ENCODE results near the gene GTF2H3.
A peak's percentile ranks its signal among the peaks of the same experiment; 100 is the strongest.
"Not testable (repeated sequence)": the region's sequence is repeated elsewhere in the genome, so short reads cannot be mapped to it uniquely, and the experiment has no call there.

The GTF2H3 gene

GRCh38 chr12:123603495-123603894 is 30.1 kb upstream of the GTF2H3 start:
- H3K9ac ChIP-seq (ENCODE audit: low read length in 5 of 5), result peak overlapping the region in 1 of 5 donors; percentile 11
- not testable (repeated sequence) for H3K27me3 ChIP-seq (ENCODE audit: control insufficient read depth in 5 of 5, insufficient read depth in 4 of 5, low read length in 5 of 5); H3K9me3 ChIP-seq (ENCODE audit: control insufficient read depth in 5 of 5, low read length in 5 of 5); H3K4me3 ChIP-seq (ENCODE audit: low read depth in 1 of 5, low read length in 5 of 5); H3K27ac ChIP-seq (ENCODE audit: low read depth, low read length)
- H3K36me3 ChIP-seq (ENCODE audit: control insufficient read depth in 5 of 5, insufficient read depth in 5 of 5, low read length in 5 of 5), result peaks cover 4 to 38% (median 32%) of the 10 kb centered on the region in 5 donors
- peaks cover 8 to 27% (median 24%) of the 10 kb centered on the region in 5 donors for H3K4me1 ChIP-seq (ENCODE audit: control insufficient read depth in 5 of 5, insufficient read depth in 5 of 5, low read length in 5 of 5)

GRCh38 chr12:123607756-123608155 is 25.9 kb upstream of the GTF2H3 start:
- Histone ChIP-seq H3K9me3 (ENCODE audit: control insufficient read depth in 5 of 5, low read length in 5 of 5) (no peaks in the 10 kb centered on the region), H3K27me3 (ENCODE audit: control insufficient read depth in 5 of 5, insufficient read depth in 4 of 5, low read length in 5 of 5) (no peaks in the 10 kb centered on the region), H3K4me3 (ENCODE audit: low read depth in 1 of 5, low read length in 5 of 5) (no peak overlapping the region), H3K36me3 (ENCODE audit: control insufficient read depth in 5 of 5, insufficient read depth in 5 of 5, low read length in 5 of 5) (peaks cover 14 to 71% (median 66%) of the 10 kb centered on the region in 5 donors), H3K27ac (ENCODE audit: low read depth, low read length) (no peak overlapping the region), H3K9ac (ENCODE audit: low read length in 5 of 5) (no peak overlapping the region), H3K4me1 (ENCODE audit: control insufficient read depth in 5 of 5, insufficient read depth in 5 of 5, low read length in 5 of 5) (peaks cover 3 to 10% (median 9%) of the 10 kb centered on the region in 5 donors)

GRCh38 chr12:123608182-123608581 is 25.4 kb upstream of the GTF2H3 start:
- Histone ChIP-seq H3K4me3 (ENCODE audit: low read depth in 1 of 5, low read length in 5 of 5) (no peak overlapping the region), H3K36me3 (ENCODE audit: control insufficient read depth in 5 of 5, insufficient read depth in 5 of 5, low read length in 5 of 5) (peaks cover 17 to 75% (median 71%) of the 10 kb centered on the region in 5 donors), H3K9me3 (ENCODE audit: control insufficient read depth in 5 of 5, low read length in 5 of 5) (no peaks in the 10 kb centered on the region), H3K4me1 (ENCODE audit: control insufficient read depth in 5 of 5, insufficient read depth in 5 of 5, low read length in 5 of 5) (peaks cover 0 to 6% (median 5%) of the 10 kb centered on the region in 5 donors), H3K27ac (ENCODE audit: low read depth, low read length) (no peak overlapping the region), H3K9ac (ENCODE audit: low read length in 5 of 5) (no peak overlapping the region), H3K27me3 (ENCODE audit: control insufficient read depth in 5 of 5, insufficient read depth in 4 of 5, low read length in 5 of 5) (no peaks in the 10 kb centered on the region)

- H3K9me3 ChIP-seq (ENCODE audit: control insufficient read depth in 5 of 5, low read length in 5 of 5), result no peaks in the 10 kb centered on the region
- peak overlapping the region in 2 of 5 donors; percentile 7 to 31 for H3K9ac ChIP-seq (ENCODE audit: low read length in 5 of 5)
- H3K4me3 ChIP-seq (ENCODE audit: low read depth in 1 of 5, low read length in 5 of 5), result no peak overlapping the region
- peaks cover 7 to 15% (median 13%) of the 10 kb centered on the region in 5 donors for H3K4me1 ChIP-seq (ENCODE audit: control insufficient read depth in 5 of 5, insufficient read depth in 5 of 5, low read length in 5 of 5)
- H3K36me3 ChIP-seq (ENCODE audit: control insufficient read depth in 5 of 5, insufficient read depth in 5 of 5, low read length in 5 of 5), result peaks cover 23 to 86% (median 80%) of the 10 kb centered on the region in 5 donors
- H3K27me3 ChIP-seq (ENCODE audit: control insufficient read depth in 5 of 5, insufficient read depth in 4 of 5, low read length in 5 of 5), result no peaks in the 10 kb centered on the region
- H3K27ac ChIP-seq (ENCODE audit: low read depth, low read length), result peak overlapping the region; percentile 38
These were observed 19.5 kb upstream of the GTF2H3 start for GRCh38 chr12:123614110-123614509.

- H3K4me1 ChIP-seq (ENCODE audit: control insufficient read depth in 5 of 5, insufficient read depth in 5 of 5, low read length in 5 of 5), result peaks cover 7 to 15% (median 13%) of the 10 kb centered on the region in 5 donors
- no peaks in the 10 kb centered on the region for H3K27me3 ChIP-seq (ENCODE audit: control insufficient read depth in 5 of 5, insufficient read depth in 4 of 5, low read length in 5 of 5)
- no peaks in the 10 kb centered on the region for H3K9me3 ChIP-seq (ENCODE audit: control insufficient read depth in 5 of 5, low read length in 5 of 5)
- peak overlapping the region; percentile 38 for H3K27ac ChIP-seq (ENCODE audit: low read depth, low read length)
- H3K9ac ChIP-seq (ENCODE audit: low read length in 5 of 5), result peak overlapping the region in 3 of 5 donors; percentile 7 to 31 (median 29)
- no peak overlapping the region for H3K4me3 ChIP-seq (ENCODE audit: low read depth in 1 of 5, low read length in 5 of 5)
- H3K36me3 ChIP-seq (ENCODE audit: control insufficient read depth in 5 of 5, insufficient read depth in 5 of 5, low read length in 5 of 5), result peaks cover 23 to 86% (median 78%) of the 10 kb centered on the region in 5 donors
These were observed 19.1 kb upstream of the GTF2H3 start for GRCh38 chr12:123614531-123614930.

GRCh38 chr12:123617144-123617543 is 16.5 kb upstream of the GTF2H3 start:
- no peaks in the 10 kb centered on the region for H3K9me3 ChIP-seq (ENCODE audit: control insufficient read depth in 5 of 5, low read length in 5 of 5)
- no peak overlapping the region for H3K4me3 ChIP-seq (ENCODE audit: low read depth in 1 of 5, low read length in 5 of 5)
- H3K27ac ChIP-seq (ENCODE audit: low read depth, low read length), result no peak overlapping the region
- H3K4me1 ChIP-seq (ENCODE audit: control insufficient read depth in 5 of 5, insufficient read depth in 5 of 5, low read length in 5 of 5), result peaks cover 7 to 15% (median 13%) of the 10 kb centered on the region in 5 donors
- H3K9ac ChIP-seq (ENCODE audit: low read length in 5 of 5), result no peak overlapping the region
- peaks cover 27 to 86% (median 78%) of the 10 kb centered on the region in 5 donors for H3K36me3 ChIP-seq (ENCODE audit: control insufficient read depth in 5 of 5, insufficient read depth in 5 of 5, low read length in 5 of 5)
- H3K27me3 ChIP-seq (ENCODE audit: control insufficient read depth in 5 of 5, insufficient read depth in 4 of 5, low read length in 5 of 5), result no peaks in the 10 kb centered on the region

GRCh38 chr12:123617580-123617979 is 16.0 kb upstream of the GTF2H3 start:
- Histone ChIP-seq H3K27ac (ENCODE audit: low read depth, low read length) (no peak overlapping the region), H3K4me1 (ENCODE audit: control insufficient read depth in 5 of 5, insufficient read depth in 5 of 5, low read length in 5 of 5) (peaks cover 7 to 15% (median 13%) of the 10 kb centered on the region in 5 donors), H3K36me3 (ENCODE audit: control insufficient read depth in 5 of 5, insufficient read depth in 5 of 5, low read length in 5 of 5) (peaks cover 24 to 87% (median 79%) of the 10 kb centered on the region in 5 donors), H3K9me3 (ENCODE audit: control insufficient read depth in 5 of 5, low read length in 5 of 5) (no peaks in the 10 kb centered on the region), H3K4me3 (ENCODE audit: low read depth in 1 of 5, low read length in 5 of 5) (no peak overlapping the region), H3K27me3 (ENCODE audit: control insufficient read depth in 5 of 5, insufficient read depth in 4 of 5, low read length in 5 of 5) (no peaks in the 10 kb centered on the region), H3K9ac (ENCODE audit: low read length in 5 of 5) (no peak overlapping the region)

GRCh38 chr12:123621101-123621500 is 12.5 kb upstream of the GTF2H3 start:
- Histone ChIP-seq H3K27ac (ENCODE audit: low read depth, low read length) (no peak overlapping the region), H3K36me3 (ENCODE audit: control insufficient read depth in 5 of 5, insufficient read depth in 5 of 5, low read length in 5 of 5) (peaks cover 24 to 87% (median 82%) of the 10 kb centered on the region in 5 donors), H3K9ac (ENCODE audit: low read length in 5 of 5) (no peak overlapping the region), H3K4me1 (ENCODE audit: control insufficient read depth in 5 of 5, insufficient read depth in 5 of 5, low read length in 5 of 5) (no peaks in the 10 kb centered on the region), H3K4me3 (ENCODE audit: low read depth in 1 of 5, low read length in 5 of 5) (no peak overlapping the region), H3K27me3 (ENCODE audit: control insufficient read depth in 5 of 5, insufficient read depth in 4 of 5, low read length in 5 of 5) (no peaks in the 10 kb centered on the region), H3K9me3 (ENCODE audit: control insufficient read depth in 5 of 5, low read length in 5 of 5) (no peaks in the 10 kb centered on the region)

GRCh38 chr12:123621619-123622530 is 11.8 kb upstream of the GTF2H3 start:
- Histone ChIP-seq H3K4me1 (ENCODE audit: control insufficient read depth in 5 of 5, insufficient read depth in 5 of 5, low read length in 5 of 5) (no peaks in the 10 kb centered on the region), H3K27ac (ENCODE audit: low read depth, low read length) (no peak overlapping the region), H3K9me3 (ENCODE audit: control insufficient read depth in 5 of 5, low read length in 5 of 5) (no peaks in the 10 kb centered on the region), H3K4me3 (ENCODE audit: low read depth in 1 of 5, low read length in 5 of 5) (no peak overlapping the region), H3K9ac (ENCODE audit: low read length in 5 of 5) (no peak overlapping the region), H3K36me3 (ENCODE audit: control insufficient read depth in 5 of 5, insufficient read depth in 5 of 5, low read length in 5 of 5) (peaks cover 26 to 87% (median 82%) of the 10 kb centered on the region in 5 donors), H3K27me3 (ENCODE audit: control insufficient read depth in 5 of 5, insufficient read depth in 4 of 5, low read length in 5 of 5) (no peaks in the 10 kb centered on the region)

- Histone ChIP-seq H3K9me3 (ENCODE audit: control insufficient read depth in 5 of 5, low read length in 5 of 5) (no peaks in the 10 kb centered on the region), H3K36me3 (ENCODE audit: control insufficient read depth in 5 of 5, insufficient read depth in 5 of 5, low read length in 5 of 5) (peaks cover 8 to 20% (median 19%) of the 10 kb centered on the region in 5 donors), H3K9ac (ENCODE audit: low read length in 5 of 5) (peak overlapping the region; percentile 91 to 100 (median 94)), H3K27ac (ENCODE audit: low read depth, low read length) (peak overlapping the region; percentile 90), H3K4me3 (ENCODE audit: low read depth in 1 of 5, low read length in 5 of 5) (peak overlapping the region; percentile 86 to 99 (median 95)), H3K27me3 (ENCODE audit: control insufficient read depth in 5 of 5, insufficient read depth in 4 of 5, low read length in 5 of 5) (no peaks in the 10 kb centered on the region), H3K4me1 (ENCODE audit: control insufficient read depth in 5 of 5, insufficient read depth in 5 of 5, low read length in 5 of 5) (peaks cover 0 to 24% (median 19%) of the 10 kb centered on the region in 5 donors)
These were observed 523 bp downstream of the GTF2H3 start for GRCh38 chr12:123634142-123634561.

Measured in subcutaneous abdominal adipose tissue (tissue), 5 donors.